GM10847 (cell line): Measurements from ENCODE around the gene STEAP3.

Experiments
- POLR2A ChIP-seq: IDR thresholded peaks from 2 replicates; pipeline ENCODE4 v1.6.1; 2011; ENCODE audit not compliant: insufficient read length; ENCODE audit errors: extremely low read depth

STEAP3 gene

DNA sequence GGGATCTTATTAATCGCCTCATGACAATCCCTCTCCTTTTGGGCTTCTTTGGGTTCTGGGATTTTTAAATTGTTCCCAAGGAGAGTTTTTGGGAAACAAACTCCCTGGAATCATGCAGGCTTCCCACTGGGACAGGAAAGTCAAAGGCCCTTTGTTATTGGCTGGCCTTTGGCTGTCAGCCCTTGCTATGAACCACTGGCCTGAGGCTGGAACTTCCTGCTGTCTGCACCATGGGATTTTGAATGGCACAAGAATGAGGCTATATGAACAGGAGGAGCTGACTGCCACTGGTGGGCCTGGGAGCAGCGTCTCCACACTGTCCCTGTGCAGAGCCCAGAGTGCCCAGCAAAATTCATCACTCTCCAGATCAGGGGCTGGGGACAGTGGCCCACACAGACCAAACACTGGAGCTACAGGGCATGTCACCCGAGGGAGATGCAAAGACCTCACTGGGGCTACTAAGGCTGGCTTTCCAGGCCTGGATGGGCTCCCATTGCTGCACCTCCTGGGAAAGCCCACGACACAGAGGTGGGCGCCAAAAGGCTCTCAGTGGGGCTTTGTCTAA is 35.7 kb downstream of the STEAP3 start:
- TF ChIP-seq POLR2A, result no peak

DNA sequence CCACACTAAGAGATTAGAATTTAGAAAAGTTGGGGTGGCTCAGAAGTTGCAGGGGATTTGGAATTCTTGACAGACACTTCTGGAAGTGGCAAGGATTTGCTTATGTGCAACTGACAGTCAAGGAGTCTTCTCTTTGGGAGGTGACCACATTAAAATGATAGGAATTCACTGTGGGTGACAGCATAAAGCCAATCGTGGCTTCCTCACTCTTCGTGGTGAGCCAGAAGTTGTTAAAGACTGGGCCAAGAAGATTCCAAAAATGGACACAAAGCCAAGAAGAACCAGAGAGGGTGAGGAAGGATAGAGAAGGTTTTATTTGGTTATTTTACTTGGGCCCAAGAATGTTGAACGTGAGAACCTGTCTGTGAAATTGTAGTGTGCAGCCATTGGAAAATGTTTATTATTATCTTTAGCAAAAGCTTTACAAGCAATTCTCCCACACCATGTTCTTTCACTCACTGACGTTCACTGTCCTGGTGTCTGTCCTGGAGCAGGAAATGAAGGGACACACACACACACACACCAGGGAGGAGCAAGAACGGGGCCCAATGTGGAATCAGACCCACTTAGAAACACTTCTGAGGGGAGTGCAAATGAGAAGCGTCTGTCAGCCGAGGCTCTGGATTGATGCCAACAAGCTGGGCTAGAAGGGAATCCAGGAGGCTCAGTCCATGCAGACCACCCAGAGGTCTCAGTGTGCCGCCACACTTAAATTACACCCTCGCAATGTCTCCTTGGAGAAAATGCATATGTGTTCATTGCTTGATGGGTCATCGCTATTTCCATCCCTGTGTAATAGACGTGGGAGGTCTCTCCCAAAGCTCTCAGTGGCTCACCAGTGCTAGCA is 37.2 kb downstream of the STEAP3 start:
- TF ChIP-seq POLR2A, result no peak

DNA sequence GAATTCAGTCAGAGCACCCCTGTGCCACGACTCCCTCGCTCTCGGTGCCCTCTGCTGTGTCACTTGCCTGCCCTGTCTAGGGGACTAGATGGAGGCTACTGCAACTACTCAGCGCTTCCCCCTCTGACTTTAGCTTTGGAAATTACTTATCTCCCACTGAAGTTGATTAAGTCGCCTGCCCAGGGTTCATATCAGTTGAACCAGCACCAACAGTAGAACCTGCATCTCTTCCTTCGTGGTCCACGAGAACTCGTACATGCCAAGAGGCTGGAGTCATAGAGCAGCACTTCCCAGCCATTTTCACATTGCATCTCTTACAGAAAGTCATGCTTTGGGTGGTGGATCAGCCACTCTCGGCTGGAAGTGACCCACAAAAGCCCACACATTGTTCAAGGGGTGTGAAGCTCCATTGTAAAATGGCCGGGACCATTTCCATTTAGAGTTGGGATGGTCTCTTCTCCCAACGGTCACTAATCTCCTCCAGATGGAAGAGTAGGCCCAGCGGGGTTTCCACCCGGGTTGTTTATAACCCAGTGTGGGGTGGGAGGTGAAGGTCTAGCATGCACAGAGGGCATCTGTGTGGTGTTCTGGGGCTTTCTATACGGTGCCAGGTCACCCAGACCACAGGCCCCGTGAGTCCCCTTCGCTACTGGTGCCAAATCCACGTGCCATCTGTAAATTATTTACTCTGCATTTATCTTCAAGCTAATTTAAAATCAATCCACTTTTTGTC is 38.0 kb downstream of the STEAP3 start:
- TF ChIP-seq POLR2A, result no peak

DNA sequence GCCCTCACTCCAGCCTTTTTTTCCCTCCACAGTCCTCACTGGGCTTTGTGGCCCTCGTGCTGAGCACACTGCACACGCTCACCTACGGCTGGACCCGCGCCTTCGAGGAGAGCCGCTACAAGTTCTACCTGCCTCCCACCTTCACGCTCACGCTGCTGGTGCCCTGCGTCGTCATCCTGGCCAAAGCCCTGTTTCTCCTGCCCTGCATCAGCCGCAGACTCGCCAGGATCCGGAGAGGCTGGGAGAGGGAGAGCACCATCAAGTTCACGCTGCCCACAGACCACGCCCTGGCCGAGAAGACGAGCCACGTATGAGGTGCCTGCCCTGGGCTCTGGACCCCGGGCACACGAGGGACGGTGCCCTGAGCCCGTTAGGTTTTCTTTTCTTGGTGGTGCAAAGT is 39.4 kb downstream of the STEAP3 start:
- no peak for TF ChIP-seq POLR2A

DNA sequence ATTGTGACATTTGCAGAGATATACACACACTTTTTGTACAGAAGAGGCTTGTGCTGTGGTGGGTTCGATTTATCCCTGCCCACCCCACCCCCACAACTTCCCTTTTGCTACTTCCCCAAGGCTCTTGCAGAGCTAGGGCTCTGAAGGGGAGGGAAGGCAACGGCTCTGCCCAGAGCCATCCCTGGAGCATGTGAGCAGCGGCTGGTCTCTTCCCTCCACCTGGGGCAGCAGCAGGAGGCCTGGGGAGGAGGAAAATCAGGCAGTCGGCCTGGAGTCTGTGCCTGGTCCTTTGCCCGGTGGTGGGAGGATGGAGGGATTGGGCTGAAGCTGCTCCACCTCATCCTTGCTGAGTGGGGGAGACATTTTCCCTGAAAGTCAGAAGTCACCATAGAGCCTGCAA is 40.0 kb downstream of the STEAP3 start:
- TF ChIP-seq POLR2A, result no peak

DNA sequence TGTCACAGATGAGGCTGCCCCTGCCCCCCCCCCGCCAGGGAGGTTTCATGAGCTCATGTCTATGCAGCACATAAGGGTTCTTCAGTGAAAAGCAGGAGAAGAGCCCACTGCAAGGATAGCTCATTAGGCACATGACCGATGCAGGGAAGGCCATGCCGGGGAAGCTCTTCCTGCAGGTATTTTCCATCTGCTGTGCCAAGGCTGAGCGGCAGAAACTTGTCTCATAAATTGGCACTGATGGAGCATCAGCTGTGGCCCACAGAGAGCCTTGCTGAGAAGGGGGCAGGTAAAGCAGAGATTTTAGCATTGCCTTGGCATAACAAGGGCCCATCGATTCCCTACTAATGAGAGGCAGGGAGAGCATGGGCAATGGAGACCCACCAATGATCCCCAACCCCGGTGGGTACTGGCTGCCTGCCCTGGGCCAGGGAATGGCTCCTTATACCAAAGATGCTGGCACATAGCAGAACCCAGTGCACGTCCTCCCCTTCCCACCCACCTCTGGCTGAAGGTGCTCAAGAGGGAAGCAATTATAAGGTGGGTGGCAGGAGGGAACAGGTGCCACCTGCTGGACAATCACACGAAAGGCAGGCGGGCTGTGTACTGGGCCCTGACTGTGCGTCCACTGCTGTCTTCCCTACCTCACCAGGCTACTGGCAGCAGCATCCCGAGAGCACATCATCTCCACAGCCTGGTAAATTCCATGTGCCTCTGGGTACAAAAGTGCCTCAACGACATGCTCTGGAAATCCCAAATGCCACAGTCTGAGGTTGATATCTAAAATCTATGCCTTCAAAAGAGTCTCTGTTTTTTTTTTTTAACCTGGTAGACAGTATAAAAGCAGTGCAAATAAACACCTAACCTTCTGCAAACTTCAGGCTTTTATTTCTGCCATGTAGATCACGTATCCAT is 41.4 kb downstream of the STEAP3 start:
- no peak for TF ChIP-seq POLR2A

DNA sequence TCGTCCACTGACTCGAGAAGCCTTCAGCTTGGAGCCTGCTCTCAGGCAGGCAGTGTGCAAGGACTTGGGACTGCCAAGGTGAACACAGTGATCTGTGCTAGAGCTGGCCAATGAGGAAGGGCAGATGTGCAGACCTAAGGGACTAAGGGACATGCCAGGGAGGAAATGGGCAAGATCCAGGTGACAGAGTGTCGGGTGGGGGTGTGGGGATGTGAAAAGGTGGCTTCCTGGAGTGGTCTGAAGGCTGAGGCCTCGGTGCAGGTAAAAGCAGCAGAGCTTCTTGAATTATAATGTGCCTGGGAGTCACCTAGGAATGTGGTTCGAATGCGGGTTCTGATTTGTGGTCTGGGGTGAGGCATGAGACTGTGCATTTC is 42.0 kb downstream of the STEAP3 start:
- no peak for TF ChIP-seq POLR2A

DNA sequence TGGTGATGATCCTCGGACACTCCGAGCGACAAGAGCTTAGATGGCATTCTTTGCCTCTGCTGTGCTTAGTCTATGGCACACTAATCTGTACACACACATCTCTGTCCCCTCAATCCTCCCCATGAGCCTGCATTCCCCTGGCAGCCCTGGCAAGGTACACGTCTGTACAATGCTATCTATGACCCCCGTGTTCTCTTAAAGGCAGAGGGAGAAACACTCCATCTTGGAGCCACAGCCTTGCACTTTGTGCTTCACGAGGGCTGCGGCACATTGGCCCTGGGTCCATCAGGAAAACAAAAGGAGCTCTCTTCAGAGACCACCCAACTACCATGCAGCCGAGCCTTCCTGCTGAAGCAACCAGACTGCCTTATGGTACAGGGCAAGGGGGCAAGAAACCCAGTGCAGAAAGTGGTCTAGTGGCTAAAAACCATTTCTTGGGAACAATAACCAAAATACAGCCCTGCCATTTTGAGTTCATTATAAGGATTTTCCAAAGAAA is 42.5 kb downstream of the STEAP3 start:
- no peak for TF ChIP-seq POLR2A

DNA sequence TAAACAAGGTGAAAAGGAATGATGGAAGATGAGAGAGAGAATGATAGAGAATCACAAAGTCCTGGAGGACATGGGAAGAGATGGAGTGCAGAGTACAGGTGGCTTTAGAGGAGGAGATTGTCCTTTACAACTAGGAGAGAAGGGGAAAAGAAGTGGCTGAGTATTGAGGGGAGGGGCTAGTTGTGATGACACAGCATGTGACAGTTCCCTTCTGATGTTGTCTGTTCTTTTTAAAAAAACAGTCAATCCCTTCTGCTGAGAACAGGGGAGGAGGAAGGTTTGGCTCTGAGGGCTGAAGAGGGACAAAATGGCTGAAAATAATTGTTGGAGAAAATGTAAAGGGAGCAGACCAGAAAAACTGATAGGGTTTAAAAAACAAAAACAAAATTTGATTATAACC is 44.0 kb downstream of the STEAP3 start:
- TF ChIP-seq POLR2A, result no peak

DNA sequence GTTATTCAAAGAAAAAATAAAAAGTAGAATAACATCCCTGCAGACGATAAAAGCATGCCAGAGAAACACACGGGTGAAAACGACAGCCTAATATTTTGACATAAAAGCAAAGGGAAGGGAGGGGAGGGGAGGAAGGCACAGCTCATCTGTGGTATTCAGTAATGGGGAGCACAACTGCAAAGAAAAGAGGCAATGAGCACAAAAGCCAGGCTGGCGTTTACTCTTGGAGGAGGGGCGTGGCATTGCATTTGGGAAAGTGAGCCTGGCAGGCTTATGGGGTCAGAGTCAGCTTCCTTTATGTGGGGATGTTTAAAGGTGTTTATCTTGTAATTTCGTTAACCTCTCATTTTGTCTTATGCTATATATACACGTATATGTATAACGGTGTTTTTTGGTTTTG is 53.2 kb downstream of the STEAP3 start:
- no peak for TF ChIP-seq POLR2A

DNA sequence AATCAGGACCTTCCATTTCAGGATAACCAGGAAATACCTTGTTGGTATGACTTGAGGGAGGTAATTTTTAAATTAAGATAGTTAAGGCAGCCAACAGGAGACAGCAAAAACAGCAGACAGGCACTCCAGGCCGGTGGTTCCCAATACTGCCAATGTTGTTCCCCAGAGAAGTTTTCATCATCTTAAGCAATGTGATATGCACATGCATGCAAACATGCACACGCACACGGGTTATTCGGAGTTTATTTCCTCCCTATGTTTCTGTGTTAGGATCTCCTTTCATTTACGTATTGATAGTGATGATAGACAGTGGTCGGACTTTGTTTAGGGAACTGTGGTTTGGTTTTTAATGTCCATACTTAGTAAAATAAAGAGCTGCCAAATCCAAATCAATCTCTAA is 55.3 kb downstream of the STEAP3 start:
- no peak for TF ChIP-seq POLR2A

DNA sequence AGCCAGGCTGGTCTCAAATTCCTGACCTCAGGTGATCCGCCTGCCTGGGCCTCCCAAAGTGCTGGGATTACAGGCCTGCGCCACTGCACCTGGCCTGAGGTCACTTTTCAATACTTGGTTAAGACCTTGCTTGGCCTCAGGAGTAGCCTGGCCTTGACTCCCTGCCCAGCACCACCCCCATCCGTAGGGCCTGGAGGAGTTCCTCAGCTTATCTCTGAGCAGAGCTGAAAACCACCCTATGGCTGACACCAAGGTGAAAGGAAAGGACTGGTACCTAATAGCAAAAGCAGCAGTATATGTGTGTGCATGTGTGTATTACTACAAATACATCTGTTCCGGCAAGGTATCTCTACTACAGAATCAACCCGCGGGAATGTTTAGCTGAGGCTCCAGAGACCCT is 56.0 kb downstream of the STEAP3 start:
- TF ChIP-seq POLR2A, result no peak

DNA sequence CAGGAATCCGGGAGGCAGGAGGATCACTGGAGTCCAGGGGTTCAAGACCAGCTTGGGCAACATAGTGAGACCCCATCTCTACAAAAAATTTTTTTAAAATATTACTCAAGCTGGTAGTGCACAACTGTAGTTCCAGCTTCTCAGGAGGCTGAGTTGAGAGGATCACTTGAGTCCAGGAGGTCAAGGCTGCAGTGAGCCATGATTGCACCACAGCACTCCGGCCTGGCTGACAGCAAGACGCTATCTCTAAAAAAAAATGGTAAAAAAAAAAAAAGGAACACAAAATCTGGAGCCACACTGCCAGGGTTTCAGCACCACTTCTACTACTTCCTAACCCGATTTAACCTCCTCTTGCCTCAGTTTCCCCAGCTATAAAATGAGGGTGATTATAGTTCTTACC is 57.0 kb downstream of the STEAP3 start:
- TF ChIP-seq POLR2A, result no peak

DNA sequence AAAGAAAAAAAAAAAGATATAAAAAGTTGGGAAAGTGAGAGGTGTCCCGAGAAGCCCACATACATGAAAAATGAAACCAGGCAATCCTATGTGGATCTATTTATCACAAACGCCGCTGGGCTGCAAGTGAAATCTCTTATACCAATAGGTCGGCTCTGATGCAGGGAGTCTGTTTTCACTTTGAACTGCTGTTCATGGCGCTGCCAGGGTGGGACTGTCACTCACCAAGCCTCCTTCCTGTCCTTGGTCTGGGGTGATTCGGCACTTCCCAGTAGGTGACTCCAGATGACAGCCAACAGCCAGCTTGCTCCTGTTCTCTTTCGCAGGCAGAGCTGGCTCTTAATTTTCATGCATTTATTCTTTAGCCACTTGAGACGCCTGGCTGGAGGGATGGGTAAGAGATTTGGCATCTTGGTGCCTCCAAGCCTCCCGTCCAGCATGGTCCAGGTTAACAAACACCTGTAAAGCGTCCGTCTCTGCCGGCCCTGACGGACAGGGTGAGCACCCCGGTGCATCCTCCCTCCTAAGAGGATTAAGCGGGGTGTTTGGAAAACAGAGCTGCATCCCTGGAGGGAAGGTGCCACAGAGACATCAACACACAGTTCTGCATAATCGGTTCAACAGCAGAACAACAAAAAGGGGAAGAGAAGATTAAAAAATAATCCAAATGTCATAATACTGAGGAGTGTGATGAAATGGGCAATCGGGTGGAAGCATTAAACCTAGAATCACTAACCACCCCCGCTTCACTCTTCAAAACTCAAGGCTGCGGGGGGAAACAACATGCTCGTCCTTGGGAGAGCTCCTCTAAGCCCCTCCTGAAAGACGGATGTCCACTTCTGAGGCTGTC is 58.7 kb downstream of the STEAP3 start:
- TF ChIP-seq POLR2A, result no peak

DNA sequence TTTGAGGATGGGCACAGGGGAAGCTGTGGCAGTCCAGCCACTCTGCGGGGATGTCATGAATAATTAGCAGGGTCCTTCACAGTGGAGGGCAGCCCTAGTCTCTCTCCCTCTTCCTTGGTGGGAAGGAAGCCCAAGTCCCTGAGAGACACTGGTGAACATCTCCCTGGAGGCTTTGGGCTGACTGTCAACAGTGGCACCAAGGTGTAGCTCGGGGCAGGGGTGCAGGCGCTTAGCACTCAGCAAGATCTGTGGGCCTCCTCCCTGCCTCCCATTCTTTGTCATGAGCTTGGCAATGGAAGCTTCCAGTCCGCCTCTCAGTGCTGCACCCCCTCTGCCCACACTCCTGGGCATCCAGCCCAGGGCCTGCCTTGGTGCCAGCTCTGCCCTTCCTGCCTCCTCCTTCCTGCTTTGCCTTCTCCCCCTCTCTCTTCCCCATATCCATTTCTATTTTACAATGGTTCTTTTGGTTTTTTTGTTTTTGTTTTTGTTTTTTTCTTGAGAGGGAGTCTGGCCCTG is 59.4 kb downstream of the STEAP3 start:
- no peak for TF ChIP-seq POLR2A
